Colonic mucosa (tissue), 4 donors: ENCODE measurements around the gene EML4. TPM values are rescaled to one million over a fixed set of nuclear protein-coding genes. Genes with fewer than 3 reads are reported as not detected.

Experiments
- DNase-seq: peaks from one replicate; pipeline ENCODE4 v3.0.0-alpha.2; 2020
- H3K27ac ChIP-seq: fragments of 200-600 bp; one replicate; pipeline ENCODE4 v1.8.0; 2021
- H3K27me3 ChIP-seq: fragments of 200-600 bp; one replicate; pipeline ENCODE4 v1.8.0; 2021
- H3K36me3 ChIP-seq: fragments of 200-600 bp; one replicate; pipeline ENCODE4 v1.8.0; 2021
- H3K4me1 ChIP-seq: fragments of 200-600 bp; one replicate; pipeline ENCODE4 v1.8.0; 2021; ENCODE audit warnings: mild to moderate bottlenecking
- H3K4me3 ChIP-seq: fragments of 200-600 bp; one replicate; pipeline ENCODE4 v1.8.0; 2021
- H3K9ac ChIP-seq, 2 donors: one replicate each; pipeline ENCODE4 v1.7.0; 2013; ENCODE audit warnings: control low read depth in 2 of 2, low read depth in 2 of 2, low read length in 2 of 2
- H3K9me3 ChIP-seq: fragments of 200-600 bp; one replicate; pipeline ENCODE4 v1.8.0; 2021
- CTCF ChIP-seq: fragments of 200-600 bp; IDR thresholded peaks from one replicate; pipeline ENCODE4 v1.8.0; 2022; ENCODE audit warnings: antibody characterized with exemption, mild to moderate bottlenecking
- intact Hi-C: fragments of 100-400 bp; cut with DNase I; formaldehyde crosslinking; loops from one replicate; pipeline ENCODE4 v1.14.1; 2022
- total RNA-seq, 2 donors: library from RNA; stranded (reverse); fragmentation: NEBNext Ultra II Directional in 1 of 2; extraction: Animal tissue kit (Norgen Biotek cat#: 25700) in 1 of 2; gene quantifications; one replicate each; pipeline ENCODE4 v1.2.1, GENCODE V29; 2021
- donor health status: healthy.
- donor health status: DM: no; HTN: no; CAD: no.
- donor health status: DM: no; HTN: no; CAD: no.

Gene EML4
- total RNA-seq, 2 donors from 2014 or later, result 82.1 to 103 TPM

- no peak for TF ChIP-seq CTCF
- Histone ChIP-seq H3K9ac (no peak overlapping the region), H3K27me3 (no peaks in the 10 kb centered on the region), H3K4me3 (no peak overlapping the region), H3K4me1 (no peaks in the 10 kb centered on the region), H3K9me3 (no peaks in the 10 kb centered on the region), H3K36me3 (no peaks in the 10 kb centered on the region), H3K27ac (no peak overlapping the region)
- intact Hi-C loops, result no loop called here
- no peak for DNase-seq
Observed at GRCh38 chr2:42156721-42157120, 12.4 kb upstream of the EML4 start.

GRCh38 chr2:42161444-42161843, 7.7 kb upstream of the EML4 start:
- Histone ChIP-seq H3K9ac (no peak overlapping the region), H3K4me3 (no peak overlapping the region), H3K4me1 (no peaks in the 10 kb centered on the region), H3K9me3 (no peaks in the 10 kb centered on the region), H3K27me3 (no peaks in the 10 kb centered on the region), H3K36me3 (no peaks in the 10 kb centered on the region), H3K27ac (no peak overlapping the region)
- intact Hi-C loops, result no loop called here
- DNase-seq, result no peak
- TF ChIP-seq CTCF, result no peak

- Histone ChIP-seq H3K4me1 (no peaks in the 10 kb centered on the region), H3K27ac (no peak overlapping the region), H3K4me3 (no peak overlapping the region), H3K9ac (no peak overlapping the region), H3K36me3 (no peaks in the 10 kb centered on the region), H3K9me3 (no peaks in the 10 kb centered on the region), H3K27me3 (no peaks in the 10 kb centered on the region)
- DNase-seq, result no peak
- intact Hi-C loops, result no loop called here
- no peak for TF ChIP-seq CTCF
Observed at GRCh38 chr2:42163444-42164045, 5.6 kb upstream of the EML4 start.

- DNase-seq, result no peak
- H3K27ac ChIP-seq, result no peak overlapping the region
- intact Hi-C loops, result no loop called here
- H3K36me3 ChIP-seq, result no peaks in the 10 kb centered on the region
- H3K27me3 ChIP-seq, result no peaks in the 10 kb centered on the region
- H3K9ac ChIP-seq, result no peak overlapping the region
- no peaks in the 10 kb centered on the region for H3K4me1 ChIP-seq
- no peak for TF ChIP-seq CTCF
- H3K4me3 ChIP-seq, result no peak overlapping the region
- H3K9me3 ChIP-seq, result no peaks in the 10 kb centered on the region
Observed at GRCh38 chr2:42164046-42164445, 5.1 kb upstream of the EML4 start.

GRCh38 chr2:42164971-42165370, 4.2 kb upstream of the EML4 start:
- no peak overlapping the region for H3K4me3 ChIP-seq
- H3K9ac ChIP-seq, result no peak overlapping the region
- no peaks in the 10 kb centered on the region for H3K4me1 ChIP-seq
- TF ChIP-seq CTCF, result no peak
- H3K27ac ChIP-seq, result no peak overlapping the region
- intact Hi-C loops, result no loop called here
- no peaks in the 10 kb centered on the region for H3K27me3 ChIP-seq
- H3K9me3 ChIP-seq, result no peaks in the 10 kb centered on the region
- no peak for DNase-seq
- H3K36me3 ChIP-seq, result no peaks in the 10 kb centered on the region

GRCh38 chr2:42167458-42167857, 1.7 kb upstream of the EML4 start:
- Histone ChIP-seq H3K27ac (no peak overlapping the region), H3K9ac (no peak overlapping the region), H3K36me3 (no peaks in the 10 kb centered on the region), H3K9me3 (no peaks in the 10 kb centered on the region), H3K4me3 (no peak overlapping the region), H3K27me3 (no peaks in the 10 kb centered on the region), H3K4me1 (no peaks in the 10 kb centered on the region)
- TF ChIP-seq CTCF, result no peak
- intact Hi-C loops, result no loop called here
- no peak for DNase-seq
